SK-N-SH (cell line): Measurements from ENCODE around the gene SLC22A2.

Source experiments
- EP300 ChIP-seq, 2 experiments: IDR thresholded peaks; 2 replicates each; pipeline versions ENCODE4 v1.4.0 to v1.6.1; 2012; ENCODE audit warnings: borderline replicate concordance in 1 of 2, low read depth in 1 of 2, low read length in 1 of 2
- EZH2phosphoT487 ChIP-seq: fragments of 200-600 bp; sonication (generic); IDR thresholded peaks from 2 replicates; pipeline ENCODE4 v1.6.1; 2017; ENCODE audit warnings: low read depth, mixed run types, mild to moderate bottlenecking, antibody characterized with exemption, moderate library complexity, borderline replicate concordance
- JUND ChIP-seq: IDR thresholded peaks from 2 replicates; pipeline ENCODE4 v1.4.0; 2012
- POLR2AphosphoS5 ChIP-seq: IDR thresholded peaks from 2 replicates; pipeline ENCODE4 v1.6.1; 2012; ENCODE audit warnings: low read depth, low read length
- RFX5 ChIP-seq: IDR thresholded peaks from 2 replicates; pipeline ENCODE4 v1.6.1; 2012; ENCODE audit warnings: mild to moderate bottlenecking, improper control_type of control experiment, low read length
- SMC3 ChIP-seq: IDR thresholded peaks from 2 replicates; pipeline ENCODE4 v1.6.1; 2012; ENCODE audit warnings: low read depth, low read length, improper control_type of control experiment
- TAF1 ChIP-seq: IDR thresholded peaks from 2 replicates; pipeline ENCODE4 v1.6.1; 2012; ENCODE audit warnings: low read depth, mild to moderate bottlenecking, low read length, moderate library complexity, borderline replicate concordance
- TCF12 ChIP-seq: IDR thresholded peaks from 2 replicates; pipeline ENCODE4 v1.4.0; 2012
- TF ChIP-seq, protein P1 (sequence below): fragments of 200-600 bp; sonication (generic); IDR thresholded peaks from 2 replicates; pipeline ENCODE4 v1.6.1; 2017; ENCODE audit warnings: antibody characterized with exemption, mild to moderate bottlenecking, moderate library complexity
- TF ChIP-seq, protein P2 (sequence below): IDR thresholded peaks from 2 replicates; pipeline ENCODE4 v1.4.0; 2012; ENCODE audit warnings: low read depth, borderline replicate concordance
- TF ChIP-seq, protein P3 (sequence below): IDR thresholded peaks from 2 replicates; pipeline ENCODE4 v1.6.1; 2012; ENCODE audit warnings: mild to moderate bottlenecking, low read depth, low read length, moderate library complexity
- TF ChIP-seq, protein P4 (sequence below): fragments of 150-350 bp; IDR thresholded peaks from 2 replicates; pipeline ENCODE4 v1.6.1; 2017; ENCODE audit warnings: antibody characterized with exemption, low read length, low read depth, borderline replicate concordance

DNA sequence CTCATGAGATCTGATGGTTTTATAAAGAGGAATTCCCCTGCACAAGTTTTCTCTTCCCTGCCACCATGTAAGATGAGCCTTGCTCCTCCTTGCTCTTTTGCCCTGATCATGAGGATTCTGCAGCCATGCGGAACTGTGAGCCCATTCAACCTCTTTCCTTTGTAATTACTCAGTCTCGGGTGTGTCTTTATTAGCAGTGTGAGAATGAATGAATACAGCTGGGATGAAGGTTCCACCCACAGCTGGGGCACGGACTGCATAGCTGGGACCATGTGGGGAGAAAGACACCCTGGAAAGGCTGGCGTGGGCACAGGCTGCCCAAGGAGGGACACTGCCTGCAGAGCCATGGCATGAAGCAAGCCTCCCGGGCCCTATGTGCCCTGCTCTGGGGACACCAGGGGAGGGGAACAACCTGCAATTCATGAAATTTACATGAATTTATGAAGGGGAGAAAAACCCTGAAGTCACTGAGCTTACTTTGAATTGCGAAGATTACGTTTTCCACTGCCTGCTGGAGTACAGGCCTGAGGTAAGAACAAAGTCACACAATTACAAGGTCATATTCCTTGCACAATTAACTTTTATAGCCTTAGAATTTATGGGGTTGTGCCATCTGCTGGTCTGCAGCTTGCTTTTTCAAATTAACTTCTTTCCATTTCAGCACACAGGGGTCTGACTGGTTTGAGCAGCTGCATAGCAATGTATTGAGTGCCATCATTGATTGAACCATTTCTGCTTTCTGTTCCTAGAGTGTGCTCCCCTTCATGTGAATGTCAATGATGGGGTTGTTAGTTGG lies 90.8 kb downstream of the SLC22A2 start:
- TF ChIP-seq, protein P1, sequence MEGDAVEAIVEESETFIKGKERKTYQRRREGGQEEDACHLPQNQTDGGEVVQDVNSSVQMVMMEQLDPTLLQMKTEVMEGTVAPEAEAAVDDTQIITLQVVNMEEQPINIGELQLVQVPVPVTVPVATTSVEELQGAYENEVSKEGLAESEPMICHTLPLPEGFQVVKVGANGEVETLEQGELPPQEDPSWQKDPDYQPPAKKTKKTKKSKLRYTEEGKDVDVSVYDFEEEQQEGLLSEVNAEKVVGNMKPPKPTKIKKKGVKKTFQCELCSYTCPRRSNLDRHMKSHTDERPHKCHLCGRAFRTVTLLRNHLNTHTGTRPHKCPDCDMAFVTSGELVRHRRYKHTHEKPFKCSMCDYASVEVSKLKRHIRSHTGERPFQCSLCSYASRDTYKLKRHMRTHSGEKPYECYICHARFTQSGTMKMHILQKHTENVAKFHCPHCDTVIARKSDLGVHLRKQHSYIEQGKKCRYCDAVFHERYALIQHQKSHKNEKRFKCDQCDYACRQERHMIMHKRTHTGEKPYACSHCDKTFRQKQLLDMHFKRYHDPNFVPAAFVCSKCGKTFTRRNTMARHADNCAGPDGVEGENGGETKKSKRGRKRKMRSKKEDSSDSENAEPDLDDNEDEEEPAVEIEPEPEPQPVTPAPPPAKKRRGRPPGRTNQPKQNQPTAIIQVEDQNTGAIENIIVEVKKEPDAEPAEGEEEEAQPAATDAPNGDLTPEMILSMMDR: 0 out of 2 replicates have a peak, but pooled peaks have one; percentile 8
- TF ChIP-seq POLR2AphosphoS5: no peak
- no peak for TF ChIP-seq RFX5
- no peak for TF ChIP-seq SMC3
- no peak for TF ChIP-seq TAF1
- TF ChIP-seq, protein P2, sequence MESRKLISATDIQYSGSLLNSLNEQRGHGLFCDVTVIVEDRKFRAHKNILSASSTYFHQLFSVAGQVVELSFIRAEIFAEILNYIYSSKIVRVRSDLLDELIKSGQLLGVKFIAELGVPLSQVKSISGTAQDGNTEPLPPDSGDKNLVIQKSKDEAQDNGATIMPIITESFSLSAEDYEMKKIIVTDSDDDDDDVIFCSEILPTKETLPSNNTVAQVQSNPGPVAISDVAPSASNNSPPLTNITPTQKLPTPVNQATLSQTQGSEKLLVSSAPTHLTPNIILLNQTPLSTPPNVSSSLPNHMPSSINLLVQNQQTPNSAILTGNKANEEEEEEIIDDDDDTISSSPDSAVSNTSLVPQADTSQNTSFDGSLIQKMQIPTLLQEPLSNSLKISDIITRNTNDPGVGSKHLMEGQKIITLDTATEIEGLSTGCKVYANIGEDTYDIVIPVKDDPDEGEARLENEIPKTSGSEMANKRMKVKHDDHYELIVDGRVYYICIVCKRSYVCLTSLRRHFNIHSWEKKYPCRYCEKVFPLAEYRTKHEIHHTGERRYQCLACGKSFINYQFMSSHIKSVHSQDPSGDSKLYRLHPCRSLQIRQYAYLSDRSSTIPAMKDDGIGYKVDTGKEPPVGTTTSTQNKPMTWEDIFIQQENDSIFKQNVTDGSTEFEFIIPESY: no peak
- TF ChIP-seq, protein P3, sequence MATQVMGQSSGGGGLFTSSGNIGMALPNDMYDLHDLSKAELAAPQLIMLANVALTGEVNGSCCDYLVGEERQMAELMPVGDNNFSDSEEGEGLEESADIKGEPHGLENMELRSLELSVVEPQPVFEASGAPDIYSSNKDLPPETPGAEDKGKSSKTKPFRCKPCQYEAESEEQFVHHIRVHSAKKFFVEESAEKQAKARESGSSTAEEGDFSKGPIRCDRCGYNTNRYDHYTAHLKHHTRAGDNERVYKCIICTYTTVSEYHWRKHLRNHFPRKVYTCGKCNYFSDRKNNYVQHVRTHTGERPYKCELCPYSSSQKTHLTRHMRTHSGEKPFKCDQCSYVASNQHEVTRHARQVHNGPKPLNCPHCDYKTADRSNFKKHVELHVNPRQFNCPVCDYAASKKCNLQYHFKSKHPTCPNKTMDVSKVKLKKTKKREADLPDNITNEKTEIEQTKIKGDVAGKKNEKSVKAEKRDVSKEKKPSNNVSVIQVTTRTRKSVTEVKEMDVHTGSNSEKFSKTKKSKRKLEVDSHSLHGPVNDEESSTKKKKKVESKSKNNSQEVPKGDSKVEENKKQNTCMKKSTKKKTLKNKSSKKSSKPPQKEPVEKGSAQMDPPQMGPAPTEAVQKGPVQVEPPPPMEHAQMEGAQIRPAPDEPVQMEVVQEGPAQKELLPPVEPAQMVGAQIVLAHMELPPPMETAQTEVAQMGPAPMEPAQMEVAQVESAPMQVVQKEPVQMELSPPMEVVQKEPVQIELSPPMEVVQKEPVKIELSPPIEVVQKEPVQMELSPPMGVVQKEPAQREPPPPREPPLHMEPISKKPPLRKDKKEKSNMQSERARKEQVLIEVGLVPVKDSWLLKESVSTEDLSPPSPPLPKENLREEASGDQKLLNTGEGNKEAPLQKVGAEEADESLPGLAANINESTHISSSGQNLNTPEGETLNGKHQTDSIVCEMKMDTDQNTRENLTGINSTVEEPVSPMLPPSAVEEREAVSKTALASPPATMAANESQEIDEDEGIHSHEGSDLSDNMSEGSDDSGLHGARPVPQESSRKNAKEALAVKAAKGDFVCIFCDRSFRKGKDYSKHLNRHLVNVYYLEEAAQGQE: no peak
- no peak for TF ChIP-seq EZH2phosphoT487
- TF ChIP-seq TCF12: no peak
- TF ChIP-seq, protein P4, sequence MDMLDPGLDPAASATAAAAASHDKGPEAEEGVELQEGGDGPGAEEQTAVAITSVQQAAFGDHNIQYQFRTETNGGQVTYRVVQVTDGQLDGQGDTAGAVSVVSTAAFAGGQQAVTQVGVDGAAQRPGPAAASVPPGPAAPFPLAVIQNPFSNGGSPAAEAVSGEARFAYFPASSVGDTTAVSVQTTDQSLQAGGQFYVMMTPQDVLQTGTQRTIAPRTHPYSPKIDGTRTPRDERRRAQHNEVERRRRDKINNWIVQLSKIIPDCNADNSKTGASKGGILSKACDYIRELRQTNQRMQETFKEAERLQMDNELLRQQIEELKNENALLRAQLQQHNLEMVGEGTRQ: no peak
- TF ChIP-seq JUND: no peak
- TF ChIP-seq EP300 (IDR thresholded peaks at IDR 0.05; ENCODE audit: borderline replicate concordance in 1 of 2, low read depth in 1 of 2, low read length in 1 of 2): no peak
